Measurements from ENCODE around the gene DNM2.
"Not testable (repeated sequence)": the region's sequence is repeated elsewhere in the genome, so short reads cannot be mapped to it uniquely, and the experiment has no call there.

DNM2 gene

DNA sequence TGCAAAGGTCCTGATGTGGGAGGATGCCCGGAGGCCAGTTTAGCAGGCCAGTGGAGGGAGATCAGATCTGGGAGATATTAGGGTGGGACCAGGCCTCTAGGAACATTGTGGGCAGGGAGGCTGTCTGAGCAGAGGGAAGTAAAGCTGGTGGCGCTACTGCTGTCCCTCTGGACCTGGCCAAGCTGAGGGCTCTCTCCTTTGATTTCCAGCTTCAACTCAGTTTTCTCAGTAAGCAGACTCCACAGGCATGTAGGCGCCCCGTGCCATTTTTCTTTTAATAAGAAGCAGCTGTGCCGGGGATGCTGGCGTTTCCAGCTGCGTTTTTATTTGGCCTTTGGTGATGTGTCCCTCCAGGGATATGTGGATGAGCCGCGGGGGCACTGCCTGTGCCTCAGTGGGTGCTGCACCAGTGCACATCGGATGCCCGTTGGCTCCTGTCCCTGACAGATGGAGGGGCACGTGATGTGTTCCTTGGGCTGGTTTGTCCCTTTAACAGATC, 6.7 kb downstream of the DNM2 start:
- no peak for DNase-seq
- no peak overlapping the region for H3K4me3 Mint-ChIP-seq
- H3K27me3 Mint-ChIP-seq, result no peaks in the 10 kb centered on the region
- H3K4me1 Mint-ChIP-seq, result peaks cover 64% of the 10 kb centered on the region
- CTCF ChIA-PET, result no interaction called here
- peaks cover 37% of the 10 kb centered on the region for H3K36me3 Mint-ChIP-seq
- H3K27ac Mint-ChIP-seq, result no peak overlapping the region
- no peaks in the 10 kb centered on the region for H3K9me3 Mint-ChIP-seq

DNA sequence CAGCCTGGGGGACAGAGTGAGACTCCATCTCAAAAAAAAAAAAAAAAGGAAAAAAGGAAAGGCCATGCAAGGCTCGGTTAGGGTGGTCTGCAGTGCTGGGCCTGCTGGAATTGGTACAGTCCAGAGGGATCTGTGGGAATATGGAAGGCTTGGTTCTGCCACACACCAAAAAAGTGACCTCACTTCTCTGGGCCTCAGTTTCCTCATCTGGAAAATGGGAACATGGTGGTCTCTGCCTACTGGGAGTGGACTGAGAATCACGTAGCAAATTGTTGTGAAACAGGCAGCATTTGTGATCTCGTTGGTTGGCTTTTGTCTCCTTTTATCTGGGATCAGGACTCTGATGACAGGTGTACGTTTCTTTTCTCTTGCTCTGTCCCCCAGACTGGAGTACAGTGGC, 7.5 kb downstream of the DNM2 start:
- Mint-ChIP-seq H3K36me3 (peaks cover 38% of the 10 kb centered on the region), H3K4me1 (peaks cover 64% of the 10 kb centered on the region), H3K4me3 (no peak overlapping the region), H3K9me3 (no peaks in the 10 kb centered on the region), H3K27ac (no peak overlapping the region), H3K27me3 (no peaks in the 10 kb centered on the region)
- no peak for DNase-seq
- CTCF ChIA-PET, result no interaction called here

GRCh38 chr19:10726268-10726667, 8.4 kb downstream of the DNM2 start:
- no peaks in the 10 kb centered on the region for H3K27me3 Mint-ChIP-seq
- no peak overlapping the region for H3K4me3 Mint-ChIP-seq
- no peaks in the 10 kb centered on the region for H3K9me3 Mint-ChIP-seq
- peaks cover 64% of the 10 kb centered on the region for H3K4me1 Mint-ChIP-seq
- CTCF ChIA-PET, result no interaction called here
- DNase-seq, result no peak
- peaks cover 33% of the 10 kb centered on the region for H3K36me3 Mint-ChIP-seq
- no peak overlapping the region for H3K27ac Mint-ChIP-seq

DNA sequence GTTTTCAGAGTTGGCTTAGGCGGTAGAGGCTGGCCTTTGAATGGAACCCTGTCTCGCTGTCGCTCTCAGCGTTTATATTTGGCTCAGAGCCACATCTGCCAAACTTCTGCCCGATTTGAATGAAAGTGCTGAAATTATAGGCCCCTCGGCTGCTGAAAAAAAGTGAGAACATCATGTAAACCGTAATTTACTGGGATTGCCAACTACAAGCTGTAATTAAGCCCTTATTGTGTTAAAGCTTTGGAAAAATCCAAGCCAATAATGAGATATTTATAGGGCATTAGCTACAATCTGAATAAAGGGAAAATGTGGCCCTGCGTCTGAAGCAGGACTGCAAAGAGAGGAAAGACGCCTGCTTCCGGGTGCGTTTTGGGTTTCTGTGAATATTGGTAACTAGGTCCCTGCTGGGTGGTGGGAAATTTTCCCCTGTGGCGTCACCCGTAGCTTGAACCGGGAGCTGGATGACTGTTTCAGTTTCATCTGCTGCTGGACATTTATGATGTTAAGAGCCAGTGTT, 9.9 kb downstream of the DNM2 start:
- H3K4me3 Mint-ChIP-seq, result no peak overlapping the region
- H3K36me3 Mint-ChIP-seq, result peaks cover 37% of the 10 kb centered on the region
- H3K9me3 Mint-ChIP-seq, result no peaks in the 10 kb centered on the region
- CTCF ChIA-PET, result interaction anchor here (1.1 to 1.9 kb wide), 3 partner anchors 9 to 129 kb away, joined by 3 to 5 read pairs (median 4); partner anchors contain the start of gene DNM2
- no peak for DNase-seq
- no peaks in the 10 kb centered on the region for H3K27me3 Mint-ChIP-seq
- H3K4me1 Mint-ChIP-seq, result peaks cover 70% of the 10 kb centered on the region
- no peak overlapping the region for H3K27ac Mint-ChIP-seq

GRCh38 chr19:10729411-10729810, 11.5 kb downstream of the DNM2 start:
- CTCF ChIA-PET, result no interaction called here
- no peaks in the 10 kb centered on the region for H3K9me3 Mint-ChIP-seq
- peaks cover 64% of the 10 kb centered on the region for H3K4me1 Mint-ChIP-seq
- no peak for DNase-seq
- no peak overlapping the region for H3K4me3 Mint-ChIP-seq
- H3K27ac Mint-ChIP-seq, result peak overlapping the region; percentile 46
- H3K36me3 Mint-ChIP-seq, result peaks cover 32% of the 10 kb centered on the region
- no peaks in the 10 kb centered on the region for H3K27me3 Mint-ChIP-seq

- peaks cover 59% of the 10 kb centered on the region for H3K4me1 Mint-ChIP-seq
- peak overlapping the region; percentile 92 for H3K27ac Mint-ChIP-seq
- no peak overlapping the region for H3K4me3 Mint-ChIP-seq
- CTCF ChIA-PET, result interaction anchor here (0.7 to 1.4 kb wide), 4 partner anchors 10 to 133 kb away, joined by 4 to 6 read pairs (median 4); partner anchors contain the start of gene DNM2
- no peaks in the 10 kb centered on the region for H3K9me3 Mint-ChIP-seq
- H3K27me3 Mint-ChIP-seq, result no peaks in the 10 kb centered on the region
- H3K36me3 Mint-ChIP-seq, result peaks cover 28% of the 10 kb centered on the region
- no peak for DNase-seq
Observed at GRCh38 chr19:10730932-10731331, 13.1 kb downstream of the DNM2 start.

DNA sequence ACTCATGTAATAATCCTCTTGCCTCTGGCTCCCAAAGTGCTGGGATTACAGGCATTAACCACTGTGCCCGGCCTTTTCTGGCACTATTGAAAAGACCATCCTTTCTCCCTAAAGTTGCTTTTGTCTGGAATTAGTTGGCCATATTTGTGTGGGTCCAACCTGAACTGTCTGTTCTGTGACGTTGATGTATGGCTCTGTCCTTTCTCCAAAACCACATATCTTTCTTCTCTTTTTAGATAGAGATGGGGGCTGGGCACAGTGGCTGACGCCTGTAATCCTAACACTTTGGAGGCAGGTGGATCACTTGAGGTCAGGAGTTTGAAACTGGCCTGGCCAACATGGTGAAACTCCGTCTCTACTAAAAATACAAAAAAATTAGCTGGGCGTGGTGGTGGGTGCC, 17.9 kb downstream of the DNM2 start:
- Mint-ChIP-seq H3K4me1 (peaks cover 40% of the 10 kb centered on the region), H3K27me3 (no peaks in the 10 kb centered on the region), H3K4me3 (no peak overlapping the region), H3K27ac (no peak overlapping the region), H3K36me3 (peaks cover 32% of the 10 kb centered on the region), H3K9me3 (peaks cover 8% of the 10 kb centered on the region)
- CTCF ChIA-PET, result interaction anchor here (1.1 kb wide), 1 partner anchor 17 kb away, joined by 3 read pairs; no protein-coding TSS in a partner anchor
- no peak for DNase-seq

- no peak for DNase-seq
- Mint-ChIP-seq H3K4me1 (peaks cover 38% of the 10 kb centered on the region), H3K4me3 (no peak overlapping the region), H3K9me3 (peaks cover 8% of the 10 kb centered on the region), H3K27ac (no peak overlapping the region), H3K27me3 (no peaks in the 10 kb centered on the region), H3K36me3 (peaks cover 32% of the 10 kb centered on the region)
- CTCF ChIA-PET, result interaction anchor here (1.1 kb wide), 1 partner anchor 17 kb away, joined by 3 read pairs; no protein-coding TSS in a partner anchor
Observed at GRCh38 chr19:10736189-10736588, 18.3 kb downstream of the DNM2 start.

GRCh38 chr19:10736916-10737551, 19.2 kb downstream of the DNM2 start:
- no peak for DNase-seq
- Mint-ChIP-seq H3K27ac (peak overlapping the region; percentile 42), H3K4me3 (no peak overlapping the region), H3K36me3 (peaks cover 29% of the 10 kb centered on the region), H3K4me1 (peaks cover 34% of the 10 kb centered on the region), H3K9me3 (peaks cover 8% of the 10 kb centered on the region), H3K27me3 (no peaks in the 10 kb centered on the region)
- CTCF ChIA-PET, result interaction anchor here (1.1 kb wide), 1 partner anchor 18 kb away, joined by 3 read pairs; no protein-coding TSS in a partner anchor

DNA sequence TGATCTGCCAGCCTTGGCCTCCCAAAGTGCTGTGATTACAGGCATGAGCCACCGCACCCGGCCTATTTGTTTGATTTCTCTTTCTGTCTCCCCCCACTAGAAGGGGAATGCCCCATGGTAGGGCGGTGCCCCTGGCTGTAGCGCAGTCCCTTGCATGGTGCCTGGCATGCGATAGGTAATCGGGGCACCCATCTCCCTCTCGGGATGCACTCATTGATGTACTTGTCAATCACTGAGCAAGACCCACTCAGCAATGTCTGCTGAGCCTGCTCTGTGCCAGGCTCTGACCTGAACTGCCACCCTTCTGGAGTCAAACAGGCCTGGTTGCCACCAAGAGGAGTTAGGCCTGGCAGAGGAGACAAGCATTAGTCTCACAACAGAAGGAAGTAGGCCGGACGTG, 19.8 kb downstream of the DNM2 start:
- Mint-ChIP-seq H3K4me1 (peaks cover 35% of the 10 kb centered on the region), H3K9me3 (peaks cover 8% of the 10 kb centered on the region), H3K27ac (no peak overlapping the region), H3K4me3 (no peak overlapping the region), H3K27me3 (no peaks in the 10 kb centered on the region), H3K36me3 (peaks cover 32% of the 10 kb centered on the region)
- CTCF ChIA-PET, result no interaction called here
- no peak for DNase-seq

- Mint-ChIP-seq H3K27me3 (no peaks in the 10 kb centered on the region), H3K4me1 (peaks cover 45% of the 10 kb centered on the region), H3K36me3 (peaks cover 32% of the 10 kb centered on the region), H3K9me3 (peaks cover 8% of the 10 kb centered on the region), H3K27ac (no peak overlapping the region), H3K4me3 (no peak overlapping the region)
- DNase-seq, result no peak
- CTCF ChIA-PET, result interaction anchor here (1.0 kb wide), 1 partner anchor 123 kb away, joined by 3 read pairs; no protein-coding TSS in a partner anchor
Observed at GRCh38 chr19:10740798-10741197, 22.9 kb downstream of the DNM2 start.

GRCh38 chr19:10742476-10742875, 24.6 kb downstream of the DNM2 start:
- peaks cover 48% of the 10 kb centered on the region for H3K4me1 Mint-ChIP-seq
- CTCF ChIA-PET, result interaction anchor here (0.6 kb wide), 1 partner anchor 20 kb away, joined by 3 read pairs; no protein-coding TSS in a partner anchor
- peaks cover 22% of the 10 kb centered on the region for H3K36me3 Mint-ChIP-seq
- H3K9me3 Mint-ChIP-seq, result peaks cover 8% of the 10 kb centered on the region
- DNase-seq, result no peak
- H3K27me3 Mint-ChIP-seq, result no peaks in the 10 kb centered on the region
- H3K4me3 Mint-ChIP-seq, result no peak overlapping the region
- H3K27ac Mint-ChIP-seq, result peak overlapping the region; percentile 42

DNA sequence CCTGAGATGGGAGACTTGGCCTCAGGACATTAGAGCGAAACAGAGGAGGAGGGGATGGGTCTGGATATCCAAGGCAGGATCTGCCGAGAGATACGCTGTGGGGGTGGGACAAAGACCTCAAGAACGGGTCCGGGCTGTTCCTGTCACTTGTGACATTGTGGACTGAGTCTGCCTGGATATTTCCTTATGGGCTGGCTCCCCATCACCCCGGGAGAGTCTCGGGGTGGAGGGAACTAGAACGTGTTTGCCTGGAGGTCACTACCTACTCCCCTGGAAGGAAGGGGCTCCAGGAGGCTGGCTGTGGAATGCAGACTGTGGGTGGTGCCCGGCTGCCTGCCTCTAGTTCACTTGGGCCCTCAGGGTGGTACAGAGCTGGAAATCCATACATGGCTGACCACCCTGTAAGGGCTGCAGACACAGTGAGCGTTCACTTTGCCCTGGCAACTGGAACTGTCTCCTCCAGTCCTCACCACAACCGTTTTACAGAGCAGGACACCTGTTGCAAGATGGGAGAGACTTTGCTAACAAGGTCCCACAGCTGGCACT, 26.4 kb downstream of the DNM2 start:
- peaks cover 57% of the 10 kb centered on the region for H3K4me1 Mint-ChIP-seq
- peaks cover 12% of the 10 kb centered on the region for H3K36me3 Mint-ChIP-seq
- DNase-seq, result no peak
- no peak overlapping the region for H3K4me3 Mint-ChIP-seq
- no peak overlapping the region for H3K27ac Mint-ChIP-seq
- H3K27me3 Mint-ChIP-seq, result no peaks in the 10 kb centered on the region
- CTCF ChIA-PET, result no interaction called here
- H3K9me3 Mint-ChIP-seq, result peaks cover 7% of the 10 kb centered on the region

DNA sequence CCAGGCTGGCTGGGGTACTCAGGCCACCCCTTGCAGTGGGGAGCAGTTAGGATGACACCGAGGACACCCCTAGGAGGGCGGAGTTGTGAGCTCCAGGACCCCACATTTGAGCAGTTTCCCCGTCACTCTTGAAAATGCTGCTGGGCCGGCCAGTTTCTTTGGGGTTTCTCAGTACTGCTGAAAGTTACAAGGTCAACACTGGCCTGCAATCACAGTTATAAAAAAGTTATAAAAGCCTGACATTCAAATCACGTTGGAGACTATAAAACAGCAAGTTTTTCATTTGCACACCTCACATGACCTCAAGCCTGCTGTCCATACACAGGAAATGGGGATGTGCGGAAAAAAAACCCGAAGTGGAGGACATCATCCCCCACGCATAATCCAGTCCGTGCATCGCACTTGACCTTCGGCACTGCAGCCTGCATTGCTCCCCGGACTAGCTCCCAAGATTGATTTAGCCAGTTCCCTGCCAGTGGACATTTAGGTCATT, 27.0 kb downstream of the DNM2 start:
- no peak for DNase-seq
- Mint-ChIP-seq H3K4me1 (peaks cover 59% of the 10 kb centered on the region), H3K27me3 (no peaks in the 10 kb centered on the region), H3K27ac (no peak overlapping the region), H3K36me3 (peaks cover 9% of the 10 kb centered on the region), H3K9me3 (peaks cover 5% of the 10 kb centered on the region), H3K4me3 (no peak overlapping the region)
- CTCF ChIA-PET, result no interaction called here

- peaks cover 64% of the 10 kb centered on the region for H3K4me1 Mint-ChIP-seq
- H3K27me3 Mint-ChIP-seq, H3K9me3 Mint-ChIP-seq, DNase-seq, CTCF ChIA-PET, H3K4me3 Mint-ChIP-seq, H3K27ac Mint-ChIP-seq, H3K36me3 Mint-ChIP-seq: not testable (repeated sequence)
Observed at GRCh38 chr19:10746437-10746836, 28.6 kb downstream of the DNM2 start.
